Upper lobe of left lung (tissue), 6 donors: ENCODE results near the gene GP2. TPM values are rescaled to one million over a fixed set of nuclear protein-coding genes. Genes with fewer than 3 reads are reported as not detected.
"Not testable (repeated sequence)": the region's sequence is repeated elsewhere in the genome, so short reads cannot be mapped to it uniquely, and the experiment has no call there.

Experiments
- ATAC-seq, 2 donors: fragments of 200-7000 bp; cut with Tn5 transposase; one replicate each; pipeline ENCODE4 v1.9.1; 2022; ENCODE audit warnings: mild to moderate bottlenecking in 2 of 2, moderate library complexity in 2 of 2; ENCODE audit not compliant: low FRiP score in 2 of 2
- DNase-seq, 2 donors: peaks; one replicate each; pipeline ENCODE4 v3.0.0-alpha.2; 2019 to 2020
- H3K27ac ChIP-seq, 4 donors: fragments of 200-600 bp; sonication (generic); one replicate each; pipeline ENCODE4 v1.5.1; 2016 to 2019
- H3K27me3 ChIP-seq, 4 donors: fragments of 200-600 bp; sonication (generic); one replicate each; pipeline ENCODE4 v1.5.1; 2017 to 2019
- H3K36me3 ChIP-seq, 4 donors: fragments of 200-600 bp; sonication (generic); one replicate each; pipeline ENCODE4 v1.5.1; 2016 to 2019
- H3K4me1 ChIP-seq, 4 donors: fragments of 200-600 bp; sonication (generic); one replicate each; pipeline ENCODE4 v1.5.1; 2018 to 2019
- H3K4me3 ChIP-seq, 4 donors: fragments of 200-600 bp; sonication (generic); one replicate each; pipeline ENCODE4 v1.5.1; 2017 to 2019; ENCODE audit warnings: mild to moderate bottlenecking in 2 of 4, moderate library complexity in 1 of 4
- H3K9me3 ChIP-seq, 4 donors: fragments of 200-600 bp; sonication (generic); one replicate each; pipeline ENCODE4 v1.5.1; 2018 to 2019
- EP300 ChIP-seq, 4 donors: sonication (generic); formaldehyde crosslinking; IDR thresholded peaks; one replicate each; pipeline ENCODE4 v1.5.1; 2017; ENCODE audit warnings: antibody characterized with exemption in 4 of 4, control low read depth in 2 of 4
- POLR2A ChIP-seq, 4 donors: fragments of 450-650 bp; IDR thresholded peaks; one replicate each; pipeline ENCODE4 v1.5.1; 2016 to 2017; ENCODE audit warnings: antibody characterized with exemption in 4 of 4, mild to moderate bottlenecking in 2 of 4
- POLR2AphosphoS5 ChIP-seq, 2 donors: sonication (generic); formaldehyde crosslinking; IDR thresholded peaks; one replicate each; pipeline ENCODE4 v1.5.1; 2017; ENCODE audit warnings: antibody characterized with exemption in 2 of 2
- WGBS, 2 donors: methylation state at CpG; one replicate each; pipeline ENCODE4 v1.1.5; 2017 to 2018; 5-methylcytosine and 5-hydroxymethylcytosine counted together
- total RNA-seq, 6 donors: library from RNA; depleted of rRNA in 4 of 6; stranded (reverse); fragments of >200 nt in 4 of 6; gene quantifications; one replicate each; pipeline versions ENCODE4 v1.1.0 to v1.2.1, GENCODE V29; 2016 to 2021
- TF ChIP-seq, protein P1 (sequence below), 6 experiments: fragments of 450-650 bp in 4 of 6; fragments of 200-600 bp in 2 of 6; sonication (generic) in 2 of 6; IDR thresholded peaks; one replicate each; pipeline ENCODE4 v1.5.1; 2016 to 2019; ENCODE audit warnings: antibody characterized with exemption in 6 of 6
- donor health status: DM: no; HTN: no; CAD: no; lungs with moderate emphysema.
- donor health status: DM: no; HTN: yes; CAD: no; lungs with severe emphysema.

GP2 gene
- total RNA-seq, 6 donors from 2014 or later, result 0.39 to 15.4 (median 4.9) TPM; not detected in 2

DNA sequence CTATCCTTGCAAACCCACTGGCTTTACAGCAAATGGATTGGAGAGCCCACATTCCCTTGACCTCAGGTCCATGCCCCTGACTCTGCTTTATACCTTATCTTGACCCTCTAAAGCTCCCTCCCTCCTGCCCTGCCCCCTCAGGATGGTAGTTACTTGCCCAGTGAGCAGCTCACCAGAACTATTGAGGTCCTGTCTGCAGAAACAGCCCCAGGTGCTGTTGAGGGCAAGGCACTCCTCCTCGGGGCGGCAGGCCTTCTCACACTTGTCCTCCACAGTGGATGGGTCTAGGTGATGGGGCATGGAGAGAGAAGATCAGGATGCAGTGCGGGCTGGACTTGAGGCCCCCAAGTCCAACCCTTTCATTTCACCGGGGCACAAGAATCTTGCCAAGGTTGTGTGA, 4.6 kb downstream of the GP2 start:
- no peak for ATAC-seq

DNA sequence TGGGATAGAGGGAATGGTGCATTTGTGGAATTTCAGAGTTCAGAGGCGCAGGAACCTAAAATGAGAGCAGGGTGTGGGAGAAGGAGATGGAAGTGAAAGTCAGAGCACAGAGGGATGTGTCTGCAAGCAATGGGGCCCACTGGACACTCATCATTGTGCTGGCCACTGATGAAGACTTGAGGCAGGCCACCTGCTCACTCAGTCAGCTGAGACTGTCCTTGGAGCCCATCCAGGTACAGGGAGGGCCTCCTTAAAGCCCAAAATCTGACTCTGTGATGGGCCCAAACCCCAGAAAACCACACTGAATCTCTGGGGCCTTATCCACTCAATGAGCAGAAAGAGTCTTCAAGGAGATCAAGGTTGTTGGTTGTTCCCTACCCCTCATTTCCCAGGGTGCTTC, 5.6 kb downstream of the GP2 start:
- H3K27me3 ChIP-seq, result no peaks in the 10 kb centered on the region
- no peak overlapping the region for H3K27ac ChIP-seq
- H3K36me3 ChIP-seq, result no peaks in the 10 kb centered on the region
- DNase-seq, result no peak
- 96 to 97% methylated on average over 1 of the region's 1 CpG for WGBS, 2 donors
- no peaks in the 10 kb centered on the region for H3K9me3 ChIP-seq
- H3K4me1 ChIP-seq, result no peaks in the 10 kb centered on the region
- no peak for TF ChIP-seq POLR2AphosphoS5 (IDR thresholded peaks at IDR 0.05)
- no peak for TF ChIP-seq POLR2A (IDR thresholded peaks at IDR 0.05)
- TF ChIP-seq, protein P1, sequence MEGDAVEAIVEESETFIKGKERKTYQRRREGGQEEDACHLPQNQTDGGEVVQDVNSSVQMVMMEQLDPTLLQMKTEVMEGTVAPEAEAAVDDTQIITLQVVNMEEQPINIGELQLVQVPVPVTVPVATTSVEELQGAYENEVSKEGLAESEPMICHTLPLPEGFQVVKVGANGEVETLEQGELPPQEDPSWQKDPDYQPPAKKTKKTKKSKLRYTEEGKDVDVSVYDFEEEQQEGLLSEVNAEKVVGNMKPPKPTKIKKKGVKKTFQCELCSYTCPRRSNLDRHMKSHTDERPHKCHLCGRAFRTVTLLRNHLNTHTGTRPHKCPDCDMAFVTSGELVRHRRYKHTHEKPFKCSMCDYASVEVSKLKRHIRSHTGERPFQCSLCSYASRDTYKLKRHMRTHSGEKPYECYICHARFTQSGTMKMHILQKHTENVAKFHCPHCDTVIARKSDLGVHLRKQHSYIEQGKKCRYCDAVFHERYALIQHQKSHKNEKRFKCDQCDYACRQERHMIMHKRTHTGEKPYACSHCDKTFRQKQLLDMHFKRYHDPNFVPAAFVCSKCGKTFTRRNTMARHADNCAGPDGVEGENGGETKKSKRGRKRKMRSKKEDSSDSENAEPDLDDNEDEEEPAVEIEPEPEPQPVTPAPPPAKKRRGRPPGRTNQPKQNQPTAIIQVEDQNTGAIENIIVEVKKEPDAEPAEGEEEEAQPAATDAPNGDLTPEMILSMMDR (IDR thresholded peaks at IDR 0.05), result no peak
- no peak for TF ChIP-seq EP300 (IDR thresholded peaks at IDR 0.05)
- ATAC-seq, result peak in 1 of 2 donors; percentile 17
- no peak overlapping the region for H3K4me3 ChIP-seq

More for the DNA sequence above, 4.6 kb downstream of the GP2 start:
- DNase-seq, result no peak
- no peak for TF ChIP-seq POLR2A (IDR thresholded peaks at IDR 0.05)
- TF ChIP-seq, protein P1 (IDR thresholded peaks at IDR 0.05), result no peak
- no peak for TF ChIP-seq EP300 (IDR thresholded peaks at IDR 0.05)
- TF ChIP-seq POLR2AphosphoS5 (IDR thresholded peaks at IDR 0.05), result no peak
- 88 to 100% methylated on average over 4 of the region's 4 CpGs for WGBS, 2 donors
- Histone ChIP-seq H3K9me3 (no peaks in the 10 kb centered on the region), H3K4me3 (no peak overlapping the region), H3K27me3 (no peaks in the 10 kb centered on the region), H3K27ac (no peak overlapping the region), H3K4me1 (no peaks in the 10 kb centered on the region), H3K36me3 (no peaks in the 10 kb centered on the region)

DNA sequence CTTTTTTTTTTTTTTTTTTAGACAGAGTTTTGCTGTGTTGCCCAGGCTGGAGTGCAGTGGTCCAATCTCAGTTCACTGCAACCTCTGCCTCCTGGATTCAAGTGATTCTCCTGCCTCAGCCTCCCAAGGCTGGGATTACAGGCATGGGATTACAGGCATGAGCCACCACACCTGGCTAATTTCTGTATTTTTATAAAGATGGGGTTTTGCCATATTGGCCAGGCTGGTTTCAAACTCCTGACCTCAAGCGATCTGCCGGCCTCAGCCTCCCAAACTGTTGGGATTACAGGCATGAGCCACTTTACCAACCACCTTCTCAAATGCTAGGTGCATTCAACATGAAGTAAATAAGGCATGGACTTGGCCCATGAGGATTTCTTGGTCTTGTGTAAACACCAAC, 6.3 kb downstream of the GP2 start:
- 94 to 100% methylated on average over 2 of the region's 2 CpGs for WGBS, 2 donors
- DNase-seq, ATAC-seq, H3K27me3 ChIP-seq, H3K4me1 ChIP-seq, H3K27ac ChIP-seq, H3K4me3 ChIP-seq, H3K9me3 ChIP-seq, H3K36me3 ChIP-seq: not testable (repeated sequence)

GRCh38 chr16:20320592-20320991, 6.7 kb downstream of the GP2 start:
- Histone ChIP-seq H3K36me3 (no peaks in the 10 kb centered on the region), H3K27me3 (no peaks in the 10 kb centered on the region), H3K4me3 (no peak overlapping the region), H3K9me3 (no peaks in the 10 kb centered on the region), H3K4me1 (no peaks in the 10 kb centered on the region), H3K27ac (no peak overlapping the region)
- no peak for TF ChIP-seq POLR2AphosphoS5 (IDR thresholded peaks at IDR 0.05)
- TF ChIP-seq EP300 (IDR thresholded peaks at IDR 0.05), result no peak
- no peak for TF ChIP-seq POLR2A (IDR thresholded peaks at IDR 0.05)
- TF ChIP-seq, protein P1 (IDR thresholded peaks at IDR 0.05), result no peak
- DNase-seq, result no peak
- ATAC-seq, result no peak

DNA sequence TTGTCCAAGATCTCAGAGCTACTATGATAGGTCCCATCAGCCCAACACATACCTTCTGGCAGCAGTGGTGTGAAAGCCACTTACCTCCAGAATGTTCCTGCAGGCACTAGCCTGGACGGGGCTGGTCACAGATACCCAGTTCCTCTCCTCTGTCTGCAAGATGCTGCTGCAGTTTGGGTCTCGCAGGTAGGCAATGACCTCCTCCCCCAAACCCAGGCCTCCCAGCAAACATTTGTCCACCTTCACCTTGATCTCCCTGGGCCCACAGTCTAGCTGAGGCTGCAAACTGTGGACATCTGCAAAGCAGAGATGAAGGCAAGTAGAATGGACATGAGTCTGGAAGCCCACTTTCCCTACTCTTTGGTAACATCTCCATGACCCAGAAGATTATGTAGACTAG, 7.1 kb downstream of the GP2 start:
- Histone ChIP-seq H3K27me3 (no peaks in the 10 kb centered on the region), H3K27ac (no peak overlapping the region), H3K36me3 (no peaks in the 10 kb centered on the region), H3K4me1 (no peaks in the 10 kb centered on the region), H3K9me3 (no peaks in the 10 kb centered on the region), H3K4me3 (no peak overlapping the region)
- ATAC-seq, result no peak
- DNase-seq, result no peak
- WGBS, 2 donors, result 73 to 100% methylated on average over 2 of the region's 2 CpGs
- TF ChIP-seq EP300 (IDR thresholded peaks at IDR 0.05), result no peak
- no peak for TF ChIP-seq POLR2A (IDR thresholded peaks at IDR 0.05)
- no peak for TF ChIP-seq POLR2AphosphoS5 (IDR thresholded peaks at IDR 0.05)
- TF ChIP-seq, protein P1 (IDR thresholded peaks at IDR 0.05), result no peak
